HepG2 (cell line): ENCODE measurements around the gene DENND4B. TPM values are rescaled to one million over a fixed set of nuclear protein-coding genes. Genes with fewer than 3 reads are reported as not detected.

Source experiments
- ATAC-seq: fragments of 200-7000 bp; cut with Tn5 transposase; 3 replicates; pipeline ENCODE4 v1.9.1; 2020; ENCODE audit warnings: mild to moderate bottlenecking, moderate library complexity
- BruUV-seq: library from RNA; stranded (reverse); fragments of 400-500 nt; replicated peaks from 2 replicates; lab custom pipeline; 2021; lab: Mats Ljungman, UMichigan
- CTCF ChIA-PET: fragments of 300-600 bp; formaldehyde crosslinking; extraction: SDS; loops from one replicate; lab custom pipeline; 2021; ENCODE audit warnings: low total read pairs, inconsistent platforms, low intra/inter-chr PET ratio; lab: Yijun Ruan, JAX
- POLR2A ChIA-PET: fragments of 350-600 bp; sonication (Branson Sonifier 250); formaldehyde crosslinking; loops from one replicate; lab custom pipeline; 2020; ENCODE audit warnings: antibody characterized with exemption, inconsistent platforms; lab: Yijun Ruan, JAX
- DNase-seq: peaks from one replicate; pipeline ENCODE4 v3.0.0-alpha.2; 2015; ENCODE audit warnings: low spot score
- FAIRE-seq: peaks from 3 replicates; lab custom pipeline; 2011; peaks lifted over from hg19 to GRCh38; lab: Jason Lieb, UNC
- H2AFZ ChIP-seq: one replicate; pipeline ENCODE4 v1.6.1; 2011; ENCODE audit warnings: low read length, inconsistent platforms
- H3K27ac ChIP-seq: fragments of 300-600 bp; 3 replicates; pipeline ENCODE4 v1.8.0; 2011; ENCODE audit warnings: mixed run types, mild to moderate bottlenecking, mixed read lengths, low read length, inconsistent platforms; ENCODE audit not compliant: insufficient read depth; ENCODE audit errors: extremely low read length
- H3K27me3 ChIP-seq, 2 experiments: fragments of 200-600 bp in 1 of 2; 2 replicates in 1 of 2; 3 replicates in 1 of 2; pipeline versions ENCODE4 v1.6.0 to v1.8.0; 2011; ENCODE audit warnings: low read length in 2 of 2, mild to moderate bottlenecking in 2 of 2, moderate library complexity in 2 of 2, inconsistent platforms in 1 of 2; ENCODE audit not compliant: insufficient read depth in 2 of 2, control insufficient read depth in 1 of 2
- H3K36me3 ChIP-seq, 2 experiments: fragments of 200-600 bp in 1 of 2; replicated peaks in 1 of 2; 2 replicates in 1 of 2; 3 replicates in 1 of 2; pipeline versions ENCODE4 v1.5.1 to v1.8.0; 2011; ENCODE audit warnings: low read length in 2 of 2, inconsistent platforms in 1 of 2; ENCODE audit not compliant: insufficient read depth in 2 of 2, control insufficient read depth in 1 of 2
- H3K4me1 ChIP-seq: 2 replicates; pipeline ENCODE4 v1.5.1; 2012; ENCODE audit warnings: low read length, inconsistent platforms; ENCODE audit not compliant: insufficient read depth
- H3K4me2 ChIP-seq: 2 replicates; pipeline ENCODE4 v1.6.0; 2011; ENCODE audit warnings: low read depth, low read length, inconsistent platforms
- H3K4me3 ChIP-seq, 3 experiments: fragments of 200-600 bp in 1 of 3; sonication (generic), shearing (Covaris generic) in 1 of 3; replicated peaks in 1 of 3; 2 replicates each; pipeline ENCODE4 v1.5.1; 2011 to 2016; ENCODE audit warnings: low read length in 3 of 3, inconsistent platforms in 2 of 3, low read depth in 2 of 3, mild to moderate bottlenecking in 2 of 3, control low read depth in 1 of 3, mixed read lengths in 1 of 3; ENCODE audit not compliant: insufficient read depth in 1 of 3
- H3K79me2 ChIP-seq: one replicate; pipeline ENCODE4 v1.6.1; 2011; ENCODE audit warnings: low read length, inconsistent platforms; ENCODE audit not compliant: insufficient read depth
- H3K9ac ChIP-seq: 2 replicates; pipeline ENCODE4 v1.6.0; 2011; ENCODE audit warnings: mild to moderate bottlenecking, low read depth, low read length, inconsistent platforms; ENCODE audit not compliant: insufficient read depth
- H3K9me3 ChIP-seq: 2 replicates; pipeline ENCODE4 v1.5.1; 2012; ENCODE audit warnings: mild to moderate bottlenecking, low read length
- H4K20me1 ChIP-seq: 2 replicates; pipeline ENCODE4 v1.6.0; 2011; ENCODE audit warnings: inconsistent platforms, mild to moderate bottlenecking, low read length, moderate library complexity; ENCODE audit not compliant: insufficient read depth
- BCL6 ChIP-seq: IDR thresholded peaks from 2 replicates; pipeline ENCODE4 v1.6.1; 2016; ENCODE audit warnings: missing genetic modification reagents, missing compliant biosample characterization
- GFI1 ChIP-seq: sonication (generic); formaldehyde crosslinking; IDR thresholded peaks from 2 replicates; pipeline ENCODE4 v1.5.0; 2020; ENCODE audit warnings: missing genetic modification reagents, mild to moderate bottlenecking, borderline replicate concordance
- GTF3A ChIP-seq: sonication (generic); formaldehyde crosslinking; conservative IDR thresholded peaks from 2 replicates; pipeline ENCODE4 v1.4.0; 2020; ENCODE audit warnings: mild to moderate bottlenecking, missing genetic modification reagents
- HDAC2 ChIP-seq: sonication (generic); formaldehyde crosslinking; IDR thresholded peaks from 2 replicates; pipeline ENCODE4 v1.4.0; 2020; ENCODE audit warnings: missing genetic modification reagents
- KLF12 ChIP-seq: sonication (generic); formaldehyde crosslinking; IDR thresholded peaks from 2 replicates; pipeline ENCODE4 v1.4.0; 2020; ENCODE audit warnings: missing genetic modification reagents, borderline replicate concordance
- KLF15 ChIP-seq: sonication (generic); formaldehyde crosslinking; IDR thresholded peaks from 2 replicates; pipeline ENCODE4 v1.8.1; 2023; ENCODE audit warnings: borderline replicate concordance, mild to moderate bottlenecking, inconsistent platforms, missing genetic modification reagents, mixed read lengths
- LCORL ChIP-seq, 2 experiments: fragments of 450-650 bp in 1 of 2; sonication (generic) in 1 of 2; formaldehyde crosslinking in 1 of 2; IDR thresholded peaks; 2 replicates each; pipeline versions ENCODE4 v1.5.0 to v1.6.1; 2017 to 2020; ENCODE audit warnings: antibody characterized with exemption in 1 of 2, missing genetic modification reagents in 1 of 2
- MATR3 ChIP-seq: sonication (generic); formaldehyde crosslinking; IDR thresholded peaks from 2 replicates; pipeline ENCODE4 v1.4.0; 2020; ENCODE audit warnings: missing genetic modification reagents
- MIER3 ChIP-seq: IDR thresholded peaks from 2 replicates; pipeline ENCODE4 v1.6.1; 2016; ENCODE audit warnings: missing compliant biosample characterization, borderline replicate concordance
- MTA3 ChIP-seq: sonication (generic); formaldehyde crosslinking; IDR thresholded peaks from 2 replicates; pipeline ENCODE4 v1.4.0; 2020; ENCODE audit warnings: missing genetic modification reagents
- RFX1 ChIP-seq: fragments of 450-650 bp; IDR thresholded peaks from 2 replicates; pipeline ENCODE4 v1.6.1; 2017
- SOX5 ChIP-seq: IDR thresholded peaks from 2 replicates; pipeline ENCODE4 v1.6.1; 2016; ENCODE audit warnings: borderline replicate concordance
- THAP11 ChIP-seq: IDR thresholded peaks from 2 replicates; pipeline ENCODE4 v1.6.1; 2016; ENCODE audit warnings: missing biosample characterization, missing genetic modification reagents
- ZNF205 ChIP-seq: IDR thresholded peaks from 2 replicates; pipeline ENCODE4 v1.6.1; 2018; ENCODE audit warnings: missing biosample characterization, missing genetic modification reagents
- ZNF367 ChIP-seq: sonication (generic); formaldehyde crosslinking; IDR thresholded peaks from 2 replicates; pipeline ENCODE4 v1.4.0; 2020; ENCODE audit warnings: missing genetic modification reagents, borderline replicate concordance
- ZNF430 ChIP-seq: sonication (generic); formaldehyde crosslinking; IDR thresholded peaks from 2 replicates; pipeline ENCODE4 v1.9.0; 2021; ENCODE audit warnings: mild to moderate bottlenecking, missing genetic modification reagents
- ZNF44 ChIP-seq: sonication (generic); formaldehyde crosslinking; IDR thresholded peaks from 2 replicates; pipeline ENCODE4 v1.5.1; 2020; ENCODE audit warnings: mild to moderate bottlenecking, missing genetic modification reagents
- ZNF549 ChIP-seq: sonication (generic); formaldehyde crosslinking; IDR thresholded peaks from 2 replicates; pipeline ENCODE4 v1.5.0; 2020; ENCODE audit warnings: missing genetic modification reagents
- ZNF816 ChIP-seq: sonication (generic); formaldehyde crosslinking; IDR thresholded peaks from 2 replicates; pipeline ENCODE4 v1.8.0; 2022; ENCODE audit warnings: missing genetic modification reagents, mild to moderate bottlenecking, borderline replicate concordance
- WGBS: methylation state at CpG from one replicate; pipeline ENCODE4 v1.1.6; 2017; ENCODE audit warnings: low lambda C conversion rate; 5-methylcytosine and 5-hydroxymethylcytosine counted together
- in situ Hi-C: cut with HindIII; loops from 2 replicates; pipeline ENCODE4 v1.10.0; 2017; ENCODE audit warnings: low pct_unique_long_range_greater_than_20kb; ENCODE audit not compliant: extremely low pct_ligation_motif_present
- intact Hi-C: fragments of 100-400 bp; cut with micrococcal nuclease; formaldehyde crosslinking; loops from one replicate; pipeline ENCODE4 v1.10.0; 2022; ENCODE audit not compliant: unreplicated experiment
- polyA plus RNA-seq, 8 experiments: library from polyadenylated mRNA; depleted of rRNA in 3 of 8; stranded (reverse) in 7 of 8; unstranded in 1 of 8; fragments of >200 nt; fragmentation: Illumina TruSeq in 4 of 8; extraction: Trizol in 4 of 8; gene quantifications; 2 replicates each; pipeline versions ENCODE4 v1.2.1 to v1.2.3, GENCODE V29; 2011 to 2016; ENCODE audit warnings: low read depth in 4 of 8, missing spikeins in 1 of 8, mixed read lengths in 1 of 8; ENCODE audit not compliant: insufficient read depth in 1 of 8
- total RNA-seq, 5 experiments: library from RNA; depleted of rRNA; stranded (reverse); fragments of >200 nt; fragmentation: Illumina TruSeq; extraction: Trizol; gene quantifications; 2 replicates each; pipeline ENCODE4 v1.2.3, GENCODE V29; 2016; ENCODE audit warnings: low read depth in 1 of 5
- TF ChIP-seq, protein P1 (sequence below): IDR thresholded peaks from 2 replicates; pipeline ENCODE4 v1.4.0; 2020; ENCODE audit warnings: mild to moderate bottlenecking, missing genetic modification reagents
- TF ChIP-seq, protein P2 (sequence below): sonication (generic); formaldehyde crosslinking; IDR thresholded peaks from 2 replicates; pipeline ENCODE4 v1.4.0; 2020; ENCODE audit warnings: missing genetic modification reagents, borderline replicate concordance

Gene DENND4B
- total and polyA plus RNA-seq, 2 of the 13 experiments (the other 11 are each of a cell fraction or from before 2014, with no cell fraction given) = 15.1 to 20.3 TPM

DNA sequence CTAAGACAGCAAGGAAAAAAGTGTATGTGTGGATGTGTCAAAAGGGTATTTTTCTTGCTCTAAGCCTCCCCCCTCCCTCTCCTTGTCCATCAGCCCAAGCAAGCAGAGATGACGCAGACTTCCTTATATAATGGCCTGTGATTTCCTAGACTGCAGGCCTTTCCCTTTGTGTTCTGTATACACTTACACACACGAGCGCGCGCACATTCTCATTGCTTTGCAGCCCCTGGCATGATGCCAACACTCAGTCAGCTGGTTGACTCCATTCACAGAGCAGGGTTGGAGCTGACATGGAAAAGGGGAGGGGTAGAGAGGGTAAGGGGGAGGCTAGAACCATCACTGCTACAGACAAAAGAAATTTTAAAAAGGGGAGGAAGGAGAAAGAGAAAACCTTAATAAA, 65.6 kb downstream of the DENND4B start:
- Histone ChIP-seq H3K9ac (no peak overlapping the region), H4K20me1 (peaks cover 8% of the 10 kb centered on the region; the same call in 1 of the 2 replicates), H3K9me3 (no peaks in the 10 kb centered on the region), H3K79me2 (peaks cover 50% of the 10 kb centered on the region), H3K4me2 (no peak overlapping the region), H3K27ac (no peak overlapping the region), H3K27me3 (no peaks in the 10 kb centered on the region), H3K36me3 (no peaks in the 10 kb centered on the region), H3K4me3 (no peak overlapping the region), H2AFZ (no peak overlapping the region), H3K4me1 (peaks cover 28% of the 10 kb centered on the region)
- WGBS = 75% methylated on average over 5 of the region's 5 CpGs
- FAIRE-seq (no peak), DNase-seq (peak; percentile 52), ATAC-seq (0 out of 3 replicates have a peak, but pooled peaks have one; percentile 28)
- CTCF ChIA-PET = no interaction called here
- in situ Hi-C loops (no loop called here), intact Hi-C loops (no loop called here)
- BruUV-seq = no TSS peak
- POLR2A ChIA-PET = no interaction called here
- TF ChIP-seq KLF12 (CRISPR knock-in tag) = no peak
- TF ChIP-seq MTA3 (CRISPR knock-in tag) = no peak
- TF ChIP-seq, protein P1, sequence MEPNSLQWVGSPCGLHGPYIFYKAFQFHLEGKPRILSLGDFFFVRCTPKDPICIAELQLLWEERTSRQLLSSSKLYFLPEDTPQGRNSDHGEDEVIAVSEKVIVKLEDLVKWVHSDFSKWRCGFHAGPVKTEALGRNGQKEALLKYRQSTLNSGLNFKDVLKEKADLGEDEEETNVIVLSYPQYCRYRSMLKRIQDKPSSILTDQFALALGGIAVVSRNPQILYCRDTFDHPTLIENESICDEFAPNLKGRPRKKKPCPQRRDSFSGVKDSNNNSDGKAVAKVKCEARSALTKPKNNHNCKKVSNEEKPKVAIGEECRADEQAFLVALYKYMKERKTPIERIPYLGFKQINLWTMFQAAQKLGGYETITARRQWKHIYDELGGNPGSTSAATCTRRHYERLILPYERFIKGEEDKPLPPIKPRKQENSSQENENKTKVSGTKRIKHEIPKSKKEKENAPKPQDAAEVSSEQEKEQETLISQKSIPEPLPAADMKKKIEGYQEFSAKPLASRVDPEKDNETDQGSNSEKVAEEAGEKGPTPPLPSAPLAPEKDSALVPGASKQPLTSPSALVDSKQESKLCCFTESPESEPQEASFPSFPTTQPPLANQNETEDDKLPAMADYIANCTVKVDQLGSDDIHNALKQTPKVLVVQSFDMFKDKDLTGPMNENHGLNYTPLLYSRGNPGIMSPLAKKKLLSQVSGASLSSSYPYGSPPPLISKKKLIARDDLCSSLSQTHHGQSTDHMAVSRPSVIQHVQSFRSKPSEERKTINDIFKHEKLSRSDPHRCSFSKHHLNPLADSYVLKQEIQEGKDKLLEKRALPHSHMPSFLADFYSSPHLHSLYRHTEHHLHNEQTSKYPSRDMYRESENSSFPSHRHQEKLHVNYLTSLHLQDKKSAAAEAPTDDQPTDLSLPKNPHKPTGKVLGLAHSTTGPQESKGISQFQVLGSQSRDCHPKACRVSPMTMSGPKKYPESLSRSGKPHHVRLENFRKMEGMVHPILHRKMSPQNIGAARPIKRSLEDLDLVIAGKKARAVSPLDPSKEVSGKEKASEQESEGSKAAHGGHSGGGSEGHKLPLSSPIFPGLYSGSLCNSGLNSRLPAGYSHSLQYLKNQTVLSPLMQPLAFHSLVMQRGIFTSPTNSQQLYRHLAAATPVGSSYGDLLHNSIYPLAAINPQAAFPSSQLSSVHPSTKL (CRISPR knock-in tag) = no peak
- TF ChIP-seq MATR3 (CRISPR knock-in tag) = no peak
- TF ChIP-seq GTF3A (CRISPR knock-in tag) = no peak
- TF ChIP-seq ZNF205 = no peak
- no peak for TF ChIP-seq THAP11 (CRISPR knock-in tag)
- TF ChIP-seq LCORL (IDR thresholded peaks at IDR 0.05) = peak; percentile 76
- no peak for TF ChIP-seq LCORL (CRISPR knock-in tag; IDR thresholded peaks at IDR 0.05)
- no peak for TF ChIP-seq ZNF44 (CRISPR knock-in tag)
- TF ChIP-seq HDAC2 (CRISPR knock-in tag) = no peak
- TF ChIP-seq ZNF430 (CRISPR knock-in tag) = no peak
- TF ChIP-seq RFX1 = no peak
- TF ChIP-seq, protein P2, sequence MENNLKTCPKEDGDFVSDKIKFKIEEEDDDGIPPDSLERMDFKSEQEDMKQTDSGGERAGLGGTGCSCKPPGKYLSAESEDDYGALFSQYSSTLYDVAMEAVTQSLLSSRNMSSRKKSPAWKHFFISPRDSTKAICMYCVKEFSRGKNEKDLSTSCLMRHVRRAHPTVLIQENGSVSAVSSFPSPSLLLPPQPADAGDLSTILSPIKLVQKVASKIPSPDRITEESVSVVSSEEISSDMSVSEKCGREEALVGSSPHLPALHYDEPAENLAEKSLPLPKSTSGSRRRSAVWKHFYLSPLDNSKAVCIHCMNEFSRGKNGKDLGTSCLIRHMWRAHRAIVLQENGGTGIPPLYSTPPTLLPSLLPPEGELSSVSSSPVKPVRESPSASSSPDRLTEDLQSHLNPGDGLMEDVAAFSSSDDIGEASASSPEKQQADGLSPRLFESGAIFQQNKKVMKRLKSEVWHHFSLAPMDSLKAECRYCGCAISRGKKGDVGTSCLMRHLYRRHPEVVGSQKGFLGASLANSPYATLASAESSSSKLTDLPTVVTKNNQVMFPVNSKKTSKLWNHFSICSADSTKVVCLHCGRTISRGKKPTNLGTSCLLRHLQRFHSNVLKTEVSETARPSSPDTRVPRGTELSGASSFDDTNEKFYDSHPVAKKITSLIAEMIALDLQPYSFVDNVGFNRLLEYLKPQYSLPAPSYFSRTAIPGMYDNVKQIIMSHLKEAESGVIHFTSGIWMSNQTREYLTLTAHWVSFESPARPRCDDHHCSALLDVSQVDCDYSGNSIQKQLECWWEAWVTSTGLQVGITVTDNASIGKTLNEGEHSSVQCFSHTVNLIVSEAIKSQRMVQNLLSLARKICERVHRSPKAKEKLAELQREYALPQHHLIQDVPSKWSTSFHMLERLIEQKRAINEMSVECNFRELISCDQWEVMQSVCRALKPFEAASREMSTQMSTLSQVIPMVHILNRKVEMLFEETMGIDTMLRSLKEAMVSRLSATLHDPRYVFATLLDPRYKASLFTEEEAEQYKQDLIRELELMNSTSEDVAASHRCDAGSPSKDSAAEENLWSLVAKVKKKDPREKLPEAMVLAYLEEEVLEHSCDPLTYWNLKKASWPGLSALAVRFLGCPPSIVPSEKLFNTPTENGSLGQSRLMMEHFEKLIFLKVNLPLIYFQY (CRISPR knock-in tag) = no peak
- no peak for TF ChIP-seq ZNF549
- TF ChIP-seq SOX5 = no peak
- TF ChIP-seq GFI1 (CRISPR knock-in tag) = no peak
- no peak for TF ChIP-seq KLF15 (CRISPR knock-in tag)
- no peak for TF ChIP-seq ZNF816 (CRISPR knock-in tag)
- TF ChIP-seq MIER3 = no peak
- peak; percentile 55; the same call in 1 of the 2 replicates for TF ChIP-seq BCL6
- no peak for TF ChIP-seq ZNF367
